HG03066 (cell line): ENCODE results near the gene ZNF32.

Experiments
- ATAC-seq: cut with Tn5 transposase; IDR thresholded peaks from one replicate; pipeline ENCODE4 v1.9.1; 2021; ENCODE audit warnings: low read depth; ENCODE audit not compliant: unreplicated experiment

ZNF32 gene

GRCh38 chr10:43681220-43681619, 32.5 kb upstream of the ZNF32 start:
- ATAC-seq, result no peak

DNA sequence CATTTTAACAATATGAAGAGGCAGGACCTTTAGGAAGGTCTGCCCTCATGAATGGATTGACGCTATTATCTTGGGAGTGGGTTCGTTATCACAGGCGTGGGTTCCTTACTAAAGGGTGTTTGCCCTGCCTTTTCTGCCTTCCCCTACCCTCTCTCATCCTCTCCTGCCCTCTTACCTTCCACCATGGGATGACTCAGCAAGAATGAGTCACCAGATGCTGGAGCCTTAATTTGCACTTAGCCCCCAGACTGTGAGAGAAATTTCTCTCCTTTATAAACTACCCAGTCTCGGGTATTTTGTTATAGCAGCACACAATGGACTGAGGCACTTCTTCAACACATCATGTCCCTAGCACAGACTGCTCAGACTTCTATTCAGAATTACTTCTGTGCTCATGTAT, 31.4 kb upstream of the ZNF32 start:
- no peak for ATAC-seq

- ATAC-seq, result no peak
Observed at GRCh38 chr10:43679509-43679908, 30.8 kb upstream of the ZNF32 start.

DNA sequence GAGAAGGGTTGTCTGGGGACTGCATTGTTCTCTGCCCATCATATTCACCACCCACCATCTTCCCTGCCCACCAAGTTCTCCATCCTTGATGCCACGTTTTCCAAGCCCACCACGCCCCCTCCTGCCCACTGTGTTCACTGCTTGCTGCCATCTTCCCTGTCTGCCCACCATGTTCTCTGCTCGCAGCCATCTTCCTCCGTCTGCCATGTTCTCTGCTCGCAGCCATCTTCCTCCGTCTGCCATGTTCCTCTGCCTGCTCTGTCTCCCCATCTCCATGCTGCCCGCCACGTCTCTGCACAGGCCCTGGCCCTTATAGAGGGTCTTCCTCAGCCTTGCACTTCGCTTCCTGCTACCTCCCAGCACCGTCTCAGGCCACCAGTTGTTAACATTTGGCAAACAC, 30.0 kb upstream of the ZNF32 start:
- ATAC-seq, result no peak

GRCh38 chr10:43676901-43677300, 28.2 kb upstream of the ZNF32 start:
- no peak for ATAC-seq

- ATAC-seq, result no peak
Observed at GRCh38 chr10:43676331-43676730, 27.6 kb upstream of the ZNF32 start.

DNA sequence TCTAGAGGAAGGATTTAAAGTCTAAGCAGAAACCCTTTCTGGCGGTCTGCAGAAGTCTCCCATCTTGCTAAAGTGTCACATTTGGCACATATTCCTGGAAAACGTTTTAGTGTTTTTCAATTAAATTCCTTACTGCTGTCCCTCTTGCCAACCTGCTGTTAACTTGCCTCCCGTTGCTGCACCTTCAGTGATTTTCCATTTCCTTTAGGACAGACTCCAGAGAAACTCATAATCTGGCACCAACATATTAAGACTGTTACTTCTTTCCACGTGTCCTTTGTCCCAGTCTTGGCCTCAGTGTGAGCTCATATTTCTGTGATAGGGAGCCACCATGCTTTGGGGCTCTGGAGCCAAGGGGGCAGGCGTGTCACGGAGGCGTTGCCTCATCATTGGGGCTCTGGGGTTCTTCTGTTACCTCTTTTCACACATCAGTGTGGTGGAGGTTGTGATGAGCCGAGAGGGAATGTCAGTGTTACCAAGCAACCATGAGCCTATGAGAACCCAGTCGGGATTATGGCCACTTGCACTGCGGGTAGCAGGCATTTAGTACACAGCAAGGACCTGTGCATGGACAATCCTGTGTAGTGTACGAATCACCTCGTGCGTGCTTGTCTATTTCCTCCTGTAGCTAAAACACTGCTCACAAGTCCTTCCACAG, 26.0 kb upstream of the ZNF32 start:
- ATAC-seq, result no peak

DNA sequence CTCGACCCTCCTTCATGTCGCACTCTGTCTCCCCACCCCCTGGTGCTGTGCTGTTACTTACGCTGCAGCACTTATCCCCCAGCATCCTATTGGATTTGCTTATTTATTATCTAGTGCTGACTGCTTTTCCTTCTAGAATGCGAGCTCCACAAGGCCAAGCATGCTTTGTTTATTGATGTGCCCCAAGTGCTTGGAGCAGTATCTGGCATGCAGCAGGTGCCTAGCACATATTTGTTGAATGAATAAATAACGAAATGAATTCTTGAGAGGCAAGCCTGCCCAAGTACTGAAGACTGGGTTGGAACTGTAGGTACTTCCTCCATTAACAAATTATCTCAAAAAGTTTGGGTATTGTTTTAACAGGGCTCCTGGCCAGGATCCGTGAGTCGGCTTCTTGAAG, 24.8 kb upstream of the ZNF32 start:
- ATAC-seq, result no peak

DNA sequence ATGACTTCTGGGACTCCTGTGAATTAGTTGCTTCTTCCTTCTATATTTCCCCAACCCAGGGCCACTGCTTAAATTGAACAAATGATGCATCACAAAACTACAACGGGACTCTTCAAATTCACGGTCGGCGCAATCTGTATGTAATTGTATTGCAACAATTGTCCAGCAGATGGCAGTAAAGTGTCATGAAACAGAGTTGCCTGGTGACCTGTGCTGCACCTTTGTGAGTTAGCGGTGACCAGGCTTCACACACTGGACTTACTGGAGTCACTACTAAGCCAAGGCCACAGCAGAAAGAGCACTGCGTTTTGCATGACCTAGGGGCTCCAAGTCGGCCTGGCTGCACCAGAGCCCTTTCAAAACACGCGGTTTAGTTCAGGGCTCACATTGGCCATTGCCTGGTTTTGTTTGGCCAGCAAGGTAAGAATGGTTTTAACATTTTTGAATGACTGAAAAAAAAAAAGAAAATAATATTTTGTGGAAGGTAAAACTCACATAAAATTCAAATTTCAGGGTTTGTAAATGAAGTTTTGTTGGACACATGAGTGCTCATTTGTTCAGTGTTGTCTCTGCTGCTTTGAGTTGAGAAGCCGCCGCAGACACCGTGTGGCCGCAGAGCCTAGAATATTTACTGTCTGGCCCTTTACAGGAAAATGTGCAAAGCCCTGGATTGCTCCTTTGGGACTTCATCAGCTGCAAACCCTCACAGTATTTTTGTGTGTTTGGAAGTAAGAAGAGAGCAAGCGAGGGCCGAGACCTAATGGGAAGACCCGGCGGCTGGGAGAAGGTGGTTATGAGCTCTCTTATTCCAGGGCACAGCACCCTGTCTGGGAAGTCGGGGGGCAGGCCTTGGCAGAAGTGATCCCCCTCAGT, 23.2 kb upstream of the ZNF32 start:
- no peak for ATAC-seq

- ATAC-seq, result no peak
Observed at GRCh38 chr10:43669386-43669785, 20.7 kb upstream of the ZNF32 start.

DNA sequence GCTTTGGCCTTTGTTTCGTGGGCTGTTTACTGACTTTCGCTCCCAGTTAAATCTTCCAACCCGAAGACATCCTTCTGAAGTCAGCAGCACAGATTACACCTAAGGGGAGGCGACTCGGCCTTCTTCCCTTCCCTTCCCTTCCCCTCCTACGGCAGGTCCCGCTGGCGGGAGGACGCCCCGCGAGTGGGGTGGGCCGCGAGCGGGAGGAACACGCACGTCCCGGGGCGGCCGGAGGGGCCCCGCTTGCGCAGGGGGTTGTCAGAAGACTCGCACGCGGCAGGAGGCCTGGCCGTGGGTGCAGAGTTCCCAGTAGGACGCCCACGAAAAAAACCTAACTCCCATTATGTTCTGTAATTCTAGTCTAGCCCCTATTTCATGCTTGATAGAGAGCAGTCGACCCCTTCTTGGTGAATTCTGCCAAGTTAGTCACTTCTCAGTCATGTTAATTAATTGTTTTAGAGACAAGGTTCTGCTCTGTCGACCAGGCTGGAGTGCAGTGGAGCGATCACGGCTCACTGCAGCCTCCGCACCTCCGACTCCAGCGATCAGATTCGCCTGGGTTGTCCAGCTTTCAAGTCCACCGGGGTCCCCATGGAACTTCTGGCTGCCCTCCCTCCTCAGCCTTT, 19.2 kb upstream of the ZNF32 start:
- no peak for ATAC-seq

GRCh38 chr10:43667317-43667731, 18.6 kb upstream of the ZNF32 start:
- no peak for ATAC-seq

GRCh38 chr10:43666552-43666951, 17.9 kb upstream of the ZNF32 start:
- no peak for ATAC-seq

GRCh38 chr10:43665054-43665453, 16.4 kb upstream of the ZNF32 start:
- no peak for ATAC-seq

GRCh38 chr10:43658227-43658626, 9.5 kb upstream of the ZNF32 start:
- ATAC-seq, result no peak

GRCh38 chr10:43655311-43655710, 6.6 kb upstream of the ZNF32 start:
- no peak for ATAC-seq

- ATAC-seq, result no peak
Observed at GRCh38 chr10:43653746-43654145, 5.1 kb upstream of the ZNF32 start.

GRCh38 chr10:43649185-43649523, 473 bp upstream of the ZNF32 start:
- ATAC-seq, result peak; percentile 3

DNA sequence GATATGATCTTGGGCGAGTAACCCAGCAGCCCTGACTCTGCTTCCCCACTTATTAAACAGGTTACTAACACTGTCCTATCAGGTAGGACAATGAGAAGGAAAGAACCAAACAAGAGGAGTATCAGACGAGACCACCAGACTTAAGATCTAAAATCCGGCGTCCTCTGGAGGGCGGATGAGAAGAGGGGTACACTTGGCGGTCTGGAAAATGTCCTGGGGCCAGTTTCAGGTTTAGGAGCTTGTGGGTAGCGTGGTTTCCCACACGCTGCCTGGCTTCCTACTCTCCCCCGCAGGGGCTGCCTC, 635 bp downstream of the ZNF32 start:
- no peak for ATAC-seq

- ATAC-seq, result no peak
Observed at GRCh38 chr10:43647576-43647975, 1.1 kb downstream of the ZNF32 start.

GRCh38 chr10:43645866-43646265, 2.8 kb downstream of the ZNF32 start:
- ATAC-seq, result no peak

DNA sequence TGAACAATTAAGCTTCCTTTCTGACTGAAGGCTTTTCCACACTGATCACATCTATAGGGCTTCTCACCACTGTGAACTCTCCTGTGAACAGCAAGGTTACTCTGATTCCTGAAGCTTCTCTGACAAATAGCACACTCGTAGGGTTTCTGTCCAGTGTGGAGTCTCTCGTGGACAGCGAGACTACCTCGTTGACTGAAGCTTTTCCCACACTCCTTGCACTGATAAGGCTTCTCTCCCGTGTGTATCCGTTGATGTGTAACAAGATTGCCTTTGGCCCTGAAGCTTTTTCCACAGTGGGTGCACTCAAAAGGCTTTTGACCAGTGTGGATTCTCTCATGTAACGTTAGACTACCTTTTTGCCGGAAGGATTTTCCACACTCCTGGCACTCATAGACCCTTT, 4.4 kb downstream of the ZNF32 start:
- no peak for ATAC-seq
